HCEC 1CT (cell line): ENCODE results near the gene TBC1D5.
"Not testable (repeated sequence)": the region's sequence is repeated elsewhere in the genome, so short reads cannot be mapped to it uniquely, and the experiment has no call there.

Experiments
- DNase-seq: peaks from one replicate; pipeline ENCODE4 v3.0.0-alpha.2; 2017

TBC1D5 gene

GRCh38 chr3:17396036-17396435, 346.4 kb downstream of the TBC1D5 start:
- DNase-seq: no peak

DNA sequence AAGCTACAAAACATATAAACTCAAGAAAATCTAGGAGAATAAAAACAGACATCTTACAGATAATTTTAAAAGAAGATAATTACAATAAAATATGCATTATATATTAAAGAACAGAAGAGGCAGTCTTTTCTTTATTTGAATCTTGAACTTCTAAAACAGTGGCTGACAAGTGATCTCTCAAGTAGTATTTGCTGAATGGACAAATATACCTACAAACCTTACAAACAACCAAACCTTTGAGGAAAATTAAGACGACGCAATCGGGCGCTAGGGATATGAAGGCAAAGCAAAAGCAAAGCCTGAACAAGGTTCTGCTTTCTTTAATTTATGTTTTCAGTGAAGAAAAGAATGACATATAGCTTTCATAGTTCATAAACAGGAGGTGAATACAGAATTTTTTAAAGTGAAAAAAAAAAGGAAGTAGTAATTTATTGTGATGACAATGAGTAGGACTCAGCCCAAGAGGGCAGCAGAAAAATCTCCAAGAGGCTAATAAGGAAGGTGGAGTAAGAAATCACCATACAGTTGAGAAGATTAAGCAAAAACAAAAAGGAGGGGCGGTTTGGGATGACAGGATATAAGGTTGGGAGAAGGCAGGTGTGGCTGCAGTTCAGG, 347.8 kb downstream of the TBC1D5 start:
- no peak for DNase-seq

- DNase-seq: not testable (repeated sequence)
Observed at GRCh38 chr3:17392516-17392915, 349.9 kb downstream of the TBC1D5 start.

DNA sequence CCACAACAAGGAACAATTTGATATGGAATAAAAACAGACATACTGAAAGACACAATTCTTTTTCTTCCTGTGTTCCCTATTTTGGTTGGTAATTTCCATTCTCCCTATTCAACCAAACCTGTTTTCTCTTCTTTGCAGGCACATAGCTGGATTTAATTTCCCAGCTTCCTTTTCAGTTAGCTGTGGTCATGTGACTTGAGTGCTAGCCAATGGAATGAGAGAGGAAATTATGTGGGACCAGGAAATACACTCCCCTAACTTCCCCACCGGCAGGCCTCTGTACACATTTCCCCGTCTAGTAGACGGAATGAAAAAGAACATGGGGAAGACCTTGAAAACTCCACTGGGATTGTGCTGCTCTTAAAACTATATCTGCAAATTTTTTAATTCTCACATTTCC, 351.6 kb downstream of the TBC1D5 start:
- DNase-seq: no peak

- no peak for DNase-seq
Observed at GRCh38 chr3:17387108-17387507, 355.3 kb downstream of the TBC1D5 start.

GRCh38 chr3:17386432-17386831, 356.0 kb downstream of the TBC1D5 start:
- DNase-seq: no peak

DNA sequence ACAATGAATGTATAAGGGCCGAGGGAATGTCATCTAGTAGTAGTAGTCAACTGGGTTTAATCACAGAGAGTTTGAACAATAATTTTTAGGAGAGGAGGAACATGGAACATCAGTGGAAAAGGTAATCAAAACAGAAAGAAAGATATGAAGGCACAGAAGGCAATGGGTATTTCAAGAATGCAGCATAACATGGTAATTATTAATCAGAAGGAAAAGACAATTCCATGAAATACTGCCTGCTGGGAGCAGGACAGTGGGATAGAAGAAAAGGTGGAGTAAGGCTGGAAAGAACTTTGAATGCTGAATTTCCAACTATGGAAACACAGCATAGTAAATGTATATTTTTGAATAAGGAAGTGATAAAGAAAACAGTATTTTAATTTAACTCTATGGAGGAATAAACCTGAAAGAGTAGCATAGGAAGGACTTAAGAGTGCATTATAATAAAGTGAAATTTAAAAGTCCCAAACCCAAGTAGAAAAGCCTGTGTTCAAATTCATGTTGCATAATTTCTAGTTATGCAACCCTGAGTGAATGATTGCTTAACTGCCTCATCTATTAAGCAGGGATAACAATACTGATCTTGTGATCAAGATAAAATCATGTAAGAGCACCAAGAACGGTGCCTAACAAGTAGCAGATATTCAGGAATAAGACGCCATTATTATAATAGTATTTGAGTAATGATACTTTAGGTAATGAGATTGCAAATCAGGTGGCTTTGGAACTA, 357.7 kb downstream of the TBC1D5 start:
- peak; percentile 27 for DNase-seq

DNA sequence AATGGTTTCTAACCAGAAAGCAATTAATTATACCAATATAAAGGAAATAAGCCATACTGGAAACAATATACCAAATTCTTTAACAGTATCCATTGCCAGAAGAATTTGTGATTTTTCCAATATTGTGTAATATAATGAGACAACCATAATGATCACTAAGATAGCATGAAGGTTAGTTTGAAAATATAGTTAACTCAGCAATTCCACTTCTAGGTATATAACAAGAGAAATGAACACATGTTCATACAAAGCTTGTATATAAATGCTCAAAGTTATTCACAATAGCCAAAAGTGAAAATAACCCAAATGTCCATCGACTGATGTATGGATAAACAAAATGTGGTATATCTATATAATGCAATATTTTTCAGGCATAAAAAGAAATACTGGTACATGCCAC, 369.1 kb downstream of the TBC1D5 start:
- DNase-seq: no peak

DNA sequence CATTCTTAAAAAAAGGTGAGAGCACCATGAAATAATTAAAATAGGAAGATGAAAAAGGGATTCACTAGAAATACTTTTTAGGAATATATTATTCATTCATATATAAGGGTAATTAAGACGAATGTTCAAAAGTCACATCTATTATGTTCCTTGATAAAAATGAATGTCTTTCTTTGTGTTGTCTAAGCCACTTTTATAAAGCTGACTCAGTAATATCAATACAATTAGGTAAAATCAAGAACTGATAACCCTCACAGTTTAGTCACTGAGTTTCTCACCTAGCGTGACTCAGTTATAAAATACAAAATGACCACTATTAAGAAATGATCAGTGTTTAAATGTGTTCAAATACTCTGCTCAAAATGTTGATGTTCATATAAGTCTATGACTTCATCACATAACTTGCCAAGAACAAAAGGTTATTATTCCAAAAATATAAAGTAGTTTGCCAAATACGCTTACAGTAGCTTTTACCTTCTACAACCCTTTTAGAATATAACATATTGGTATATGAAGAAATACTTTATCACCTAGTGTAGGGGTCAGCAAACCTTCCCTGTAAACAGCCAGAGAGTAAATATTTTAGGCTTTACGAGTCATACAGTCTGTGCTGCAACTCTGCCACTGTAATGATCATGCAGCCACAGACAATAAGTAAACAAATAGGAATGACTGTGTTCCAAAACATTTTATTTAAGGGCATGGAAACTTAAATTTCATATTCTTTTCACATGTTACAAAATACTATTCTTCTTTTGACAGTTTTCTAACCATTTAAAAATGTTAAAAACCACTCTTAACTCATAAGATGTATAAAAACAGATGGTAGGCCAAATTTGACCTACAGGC, 369.8 kb downstream of the TBC1D5 start:
- DNase-seq: peak; percentile 67

DNA sequence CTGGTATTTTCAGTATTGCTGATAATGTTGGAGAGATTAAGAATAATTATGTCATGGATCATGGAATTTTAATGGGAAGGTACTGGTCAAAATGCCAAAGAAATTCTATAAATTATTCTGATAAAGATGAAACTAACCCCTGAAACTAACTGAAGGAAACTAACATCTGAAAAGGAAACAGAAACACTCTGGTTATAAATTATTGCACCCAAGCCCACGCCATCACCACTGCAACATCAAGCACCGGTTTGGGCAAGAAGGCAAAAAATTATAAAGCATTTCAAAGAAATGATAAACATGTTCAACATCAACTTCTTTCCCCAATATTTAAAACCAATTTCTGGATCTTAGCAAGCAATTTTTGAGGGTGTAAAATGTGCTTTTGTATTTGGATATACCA, 372.5 kb downstream of the TBC1D5 start:
- DNase-seq: no peak

- no peak for DNase-seq
Observed at GRCh38 chr3:17367171-17367570, 375.3 kb downstream of the TBC1D5 start.

GRCh38 chr3:17360991-17361390, 381.4 kb downstream of the TBC1D5 start:
- peak; percentile 14 for DNase-seq

DNA sequence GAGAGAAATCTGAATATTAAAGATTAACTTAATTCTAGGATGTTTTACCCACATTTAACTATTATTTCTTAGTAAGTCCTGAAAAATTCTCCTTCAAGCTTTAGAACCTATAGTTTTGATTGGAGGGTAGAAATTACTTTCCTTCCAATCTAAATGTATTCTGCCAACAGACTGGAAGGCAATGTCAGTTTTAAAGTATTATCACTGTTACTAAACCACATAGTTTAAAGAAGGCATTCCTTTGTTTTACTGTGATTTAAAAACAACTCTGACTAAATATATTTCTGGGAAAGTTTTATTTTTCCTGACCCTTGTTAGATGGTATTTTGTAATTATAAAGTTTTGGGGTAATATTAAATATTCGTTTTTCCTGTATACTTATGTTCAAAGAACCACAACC, 382.5 kb downstream of the TBC1D5 start:
- no peak for DNase-seq

DNA sequence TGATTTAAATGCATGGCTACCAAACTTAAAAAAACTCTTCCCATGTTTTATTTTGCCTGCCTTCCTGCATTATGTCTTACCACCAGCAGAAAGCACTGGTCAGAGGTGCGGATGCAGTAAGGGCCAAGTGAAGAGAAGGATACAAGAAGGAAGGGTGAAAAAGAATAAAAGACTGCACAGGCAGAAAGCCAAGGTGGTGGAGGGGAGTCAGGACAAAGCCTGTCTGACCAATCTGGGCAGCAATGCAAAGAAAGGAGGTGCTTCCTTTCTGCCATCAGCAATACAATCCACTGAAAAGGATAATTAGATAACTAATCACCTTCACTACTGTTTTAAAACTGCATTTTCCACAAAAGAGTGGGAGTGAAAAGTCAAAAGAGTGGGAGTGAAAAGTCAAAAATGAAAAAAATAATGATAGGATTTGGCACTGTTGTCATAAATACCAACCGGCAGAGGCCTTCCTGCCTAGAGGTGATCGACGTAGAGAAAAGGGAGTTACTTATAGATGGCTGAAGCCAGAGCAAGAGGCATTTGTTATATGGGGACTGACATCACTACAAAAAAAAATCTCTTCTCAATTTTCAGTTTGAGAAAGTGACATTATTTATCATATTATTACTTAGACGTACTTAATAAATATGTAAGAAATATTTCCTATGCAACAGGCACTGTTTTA, 385.3 kb downstream of the TBC1D5 start:
- no peak for DNase-seq

- peak; percentile 3 for DNase-seq
Observed at GRCh38 chr3:17356585-17356984, 385.8 kb downstream of the TBC1D5 start.

DNA sequence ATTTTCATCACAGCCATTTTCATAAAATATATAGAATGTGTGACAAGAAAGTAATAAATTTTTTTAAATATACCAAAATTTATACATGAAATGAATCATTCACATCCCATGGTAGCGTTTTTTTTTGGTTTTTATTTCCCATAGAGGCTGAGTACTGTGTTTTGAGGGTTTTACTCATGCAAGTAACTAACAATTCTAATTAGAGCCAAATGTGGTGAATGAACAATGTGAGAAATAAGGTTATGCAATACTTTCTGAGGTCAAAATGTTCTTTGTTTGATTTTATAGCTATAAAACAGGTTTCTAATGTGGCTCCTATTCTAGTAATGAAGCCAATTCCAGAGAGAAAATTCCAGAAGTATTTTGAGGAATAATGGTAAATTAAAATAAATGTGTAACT, 386.8 kb downstream of the TBC1D5 start:
- peak; percentile 19 for DNase-seq

GRCh38 chr3:17354341-17354740, 388.1 kb downstream of the TBC1D5 start:
- DNase-seq: no peak

DNA sequence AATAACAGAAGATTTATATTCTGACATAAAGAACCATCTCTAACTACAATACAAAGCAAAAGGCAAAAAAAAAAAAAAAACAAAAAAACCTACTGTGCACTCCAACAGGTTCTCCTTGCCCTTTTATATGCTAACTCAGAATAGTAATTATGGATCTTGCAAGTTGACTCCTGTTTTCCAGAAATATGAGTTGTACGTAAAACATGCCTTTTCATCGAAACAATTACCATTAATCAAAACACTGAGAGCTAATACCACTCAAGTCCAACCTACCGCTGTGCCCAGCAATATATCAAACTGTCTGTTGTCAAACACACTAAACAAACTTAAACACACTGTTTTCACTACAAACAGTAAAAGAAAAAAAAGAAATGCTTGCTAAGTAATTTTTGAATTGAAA, 389.8 kb downstream of the TBC1D5 start:
- no peak for DNase-seq

GRCh38 chr3:17351193-17351592, 391.2 kb downstream of the TBC1D5 start:
- not testable (repeated sequence) for DNase-seq

GRCh38 chr3:17349093-17349492, 393.3 kb downstream of the TBC1D5 start:
- no peak for DNase-seq

DNA sequence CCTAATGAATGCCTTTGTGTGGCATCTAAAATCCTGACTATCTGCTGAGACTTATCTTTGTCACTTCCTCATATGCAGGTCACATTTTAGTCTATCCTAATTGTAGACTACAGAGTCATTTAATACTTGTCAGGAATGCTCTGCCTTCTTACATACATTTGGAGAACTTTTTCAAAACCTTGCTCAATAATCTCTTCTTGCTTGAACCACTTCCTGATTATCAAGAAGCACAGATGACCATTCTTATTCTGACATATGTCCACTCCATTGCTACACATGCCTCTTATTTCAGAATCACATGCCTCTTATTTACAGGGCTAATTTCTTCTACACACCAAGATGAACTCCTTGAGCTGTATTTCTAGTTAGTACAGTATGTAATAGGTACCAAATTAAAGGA, 400.3 kb downstream of the TBC1D5 start:
- DNase-seq: no peak

DNA sequence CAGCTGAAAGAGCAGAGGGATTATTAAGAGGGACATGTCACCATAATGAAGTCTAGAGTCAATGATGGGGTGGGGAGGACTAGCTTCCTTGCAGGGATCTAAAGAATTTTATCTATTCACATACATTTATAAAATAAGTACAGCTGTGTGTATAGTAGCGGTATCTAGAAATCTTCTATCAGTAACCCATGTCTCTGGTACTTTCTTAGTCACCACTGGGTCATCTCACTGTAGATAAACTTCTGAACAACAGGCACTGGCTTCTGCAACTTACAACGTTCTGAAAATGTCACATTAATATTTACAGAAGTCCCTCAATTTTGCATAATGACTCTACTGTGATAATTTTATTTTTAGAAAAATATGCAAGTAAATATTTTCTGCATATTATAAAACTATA, 401.7 kb downstream of the TBC1D5 start:
- DNase-seq: no peak

DNA sequence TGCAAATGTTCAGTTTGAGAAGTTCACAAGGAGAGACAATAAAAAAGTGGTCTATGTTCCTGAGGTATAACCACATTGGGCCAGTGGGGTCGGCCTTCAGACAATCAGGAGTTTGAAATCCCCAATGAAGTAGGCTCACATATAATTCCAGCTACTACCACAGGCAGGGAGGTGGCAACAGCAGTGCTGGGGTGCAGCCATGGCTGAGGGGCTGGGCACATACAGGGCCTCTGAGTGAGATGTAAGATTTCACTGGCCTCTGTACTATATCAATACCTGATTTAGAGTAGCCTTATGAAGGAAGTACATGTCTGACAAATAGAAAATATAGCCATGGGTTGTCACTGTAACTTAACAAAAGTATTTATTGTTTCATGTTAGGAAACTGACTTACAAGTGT, 402.2 kb downstream of the TBC1D5 start:
- DNase-seq: no peak
